GM12878 (cell line): Measurements from ENCODE around the gene MTMR10.

Source experiments
- CBX3 ChIP-seq: fragments of 200-600 bp; sonication (generic); IDR thresholded peaks from 2 replicates; pipeline ENCODE4 v1.6.1; 2016; ENCODE audit warnings: low read depth, borderline replicate concordance
- EP300 ChIP-seq, 2 experiments: fragments of 150-350 bp in 1 of 2; IDR thresholded peaks; 2 replicates each; pipeline ENCODE4 v1.6.1; 2011 to 2012; ENCODE audit warnings: low read depth in 2 of 2, low read length in 2 of 2, borderline replicate concordance in 1 of 2, improper control_type of control experiment in 1 of 2, inconsistent platforms in 1 of 2; ENCODE audit not compliant: control insufficient read depth in 1 of 2
- GABPA ChIP-seq: IDR thresholded peaks from 2 replicates; pipeline ENCODE4 v1.6.1; 2014; ENCODE audit warnings: antibody characterized with exemption, low read depth, mild to moderate bottlenecking, inconsistent platforms
- IKZF1 ChIP-seq: fragments of 450-650 bp; conservative IDR thresholded peaks from 2 replicates; pipeline ENCODE4 v1.6.1; 2017; ENCODE audit warnings: antibody characterized with exemption, mild to moderate bottlenecking
- POLR2A ChIP-seq: IDR thresholded peaks from 2 replicates; pipeline ENCODE4 v1.6.1; 2011; ENCODE audit warnings: low read depth, mild to moderate bottlenecking, low read length
- POLR2AphosphoS2 ChIP-seq: IDR thresholded peaks from 2 replicates; pipeline ENCODE4 v1.6.1; 2011; ENCODE audit warnings: low read depth, mild to moderate bottlenecking, low read length, improper control_type of control experiment, moderate library complexity
- SP1 ChIP-seq: IDR thresholded peaks from one replicate; pipeline ENCODE4 v1.6.1; 2011; ENCODE audit warnings: low read depth, low read length
- TF ChIP-seq, protein P1 (sequence below), 3 experiments: IDR thresholded peaks in 2 of 3; conservative IDR thresholded peaks in 1 of 3; 2 replicates each; pipeline ENCODE4 v1.5.1; 2011; ENCODE audit warnings: low read depth in 3 of 3, low read length in 3 of 3, mild to moderate bottlenecking in 3 of 3, control low read depth in 2 of 3, moderate library complexity in 2 of 3, inconsistent platforms in 1 of 3, mixed read lengths in 1 of 3; ENCODE audit not compliant: control insufficient read depth in 2 of 3, insufficient read depth in 1 of 3; ENCODE audit errors: extremely low read depth in 1 of 3
- TF ChIP-seq, protein P2 (sequence below): IDR thresholded peaks from 2 replicates; pipeline ENCODE4 v1.6.1; 2011; ENCODE audit warnings: low read depth, mild to moderate bottlenecking, low read length, moderate library complexity, borderline replicate concordance; ENCODE audit errors: extremely low read depth

DNA sequence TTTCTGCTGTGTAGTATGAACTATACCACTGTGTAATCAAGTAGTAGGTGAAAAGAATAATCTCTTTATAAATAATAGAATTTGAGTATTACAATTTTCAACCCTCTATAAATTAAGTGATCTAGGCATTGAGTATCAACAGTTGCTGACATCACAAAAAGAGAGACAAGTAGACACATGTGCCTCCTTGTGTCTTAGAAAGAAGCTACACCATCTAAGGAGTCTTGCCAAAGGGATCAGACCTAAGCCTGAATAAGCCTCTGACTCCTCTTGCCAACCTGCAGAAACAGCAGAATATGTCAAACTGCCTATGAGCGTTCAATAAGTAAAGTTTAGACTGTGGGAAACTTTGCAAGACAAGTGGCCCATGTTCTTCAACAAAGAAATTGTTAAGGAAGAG is 5.8 kb upstream of the MTMR10 start:
- TF ChIP-seq POLR2AphosphoS2 (no peak), IKZF1 (no peak), EP300 (IDR thresholded peaks at IDR 0.05; ENCODE audit: borderline replicate concordance in 1 of 2, control insufficient read depth in 1 of 2, low read depth in 2 of 2, low read length in 2 of 2) (no peak), CBX3 (no peak), SP1 (no peak), POLR2A (no peak), GABPA (no peak)
- TF ChIP-seq, protein P1, sequence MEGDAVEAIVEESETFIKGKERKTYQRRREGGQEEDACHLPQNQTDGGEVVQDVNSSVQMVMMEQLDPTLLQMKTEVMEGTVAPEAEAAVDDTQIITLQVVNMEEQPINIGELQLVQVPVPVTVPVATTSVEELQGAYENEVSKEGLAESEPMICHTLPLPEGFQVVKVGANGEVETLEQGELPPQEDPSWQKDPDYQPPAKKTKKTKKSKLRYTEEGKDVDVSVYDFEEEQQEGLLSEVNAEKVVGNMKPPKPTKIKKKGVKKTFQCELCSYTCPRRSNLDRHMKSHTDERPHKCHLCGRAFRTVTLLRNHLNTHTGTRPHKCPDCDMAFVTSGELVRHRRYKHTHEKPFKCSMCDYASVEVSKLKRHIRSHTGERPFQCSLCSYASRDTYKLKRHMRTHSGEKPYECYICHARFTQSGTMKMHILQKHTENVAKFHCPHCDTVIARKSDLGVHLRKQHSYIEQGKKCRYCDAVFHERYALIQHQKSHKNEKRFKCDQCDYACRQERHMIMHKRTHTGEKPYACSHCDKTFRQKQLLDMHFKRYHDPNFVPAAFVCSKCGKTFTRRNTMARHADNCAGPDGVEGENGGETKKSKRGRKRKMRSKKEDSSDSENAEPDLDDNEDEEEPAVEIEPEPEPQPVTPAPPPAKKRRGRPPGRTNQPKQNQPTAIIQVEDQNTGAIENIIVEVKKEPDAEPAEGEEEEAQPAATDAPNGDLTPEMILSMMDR (IDR thresholded peaks at IDR 0.05 in 2 of 3, conservative IDR thresholded peaks at IDR 0.05 in 1 of 3; ENCODE audit: control insufficient read depth in 2 of 3, extremely low read depth in 1 of 3, insufficient read depth in 1 of 3, low read depth in 3 of 3, low read length in 3 of 3) = no peak
- TF ChIP-seq, protein P2, sequence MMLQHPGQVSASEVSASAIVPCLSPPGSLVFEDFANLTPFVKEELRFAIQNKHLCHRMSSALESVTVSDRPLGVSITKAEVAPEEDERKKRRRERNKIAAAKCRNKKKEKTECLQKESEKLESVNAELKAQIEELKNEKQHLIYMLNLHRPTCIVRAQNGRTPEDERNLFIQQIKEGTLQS = no peak
